ENCODE results near the gene KRTAP12-4.
"Not testable (repeated sequence)": the region's sequence is repeated elsewhere in the genome, so short reads cannot be mapped to it uniquely, and the experiment has no call there.

KRTAP12-4 gene, protein sequence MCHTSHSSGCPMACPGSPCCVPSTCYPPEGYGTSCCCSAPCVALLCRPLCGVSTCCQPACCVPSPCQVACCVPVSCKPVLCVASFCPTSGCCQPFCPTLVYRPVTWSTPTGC

DNA sequence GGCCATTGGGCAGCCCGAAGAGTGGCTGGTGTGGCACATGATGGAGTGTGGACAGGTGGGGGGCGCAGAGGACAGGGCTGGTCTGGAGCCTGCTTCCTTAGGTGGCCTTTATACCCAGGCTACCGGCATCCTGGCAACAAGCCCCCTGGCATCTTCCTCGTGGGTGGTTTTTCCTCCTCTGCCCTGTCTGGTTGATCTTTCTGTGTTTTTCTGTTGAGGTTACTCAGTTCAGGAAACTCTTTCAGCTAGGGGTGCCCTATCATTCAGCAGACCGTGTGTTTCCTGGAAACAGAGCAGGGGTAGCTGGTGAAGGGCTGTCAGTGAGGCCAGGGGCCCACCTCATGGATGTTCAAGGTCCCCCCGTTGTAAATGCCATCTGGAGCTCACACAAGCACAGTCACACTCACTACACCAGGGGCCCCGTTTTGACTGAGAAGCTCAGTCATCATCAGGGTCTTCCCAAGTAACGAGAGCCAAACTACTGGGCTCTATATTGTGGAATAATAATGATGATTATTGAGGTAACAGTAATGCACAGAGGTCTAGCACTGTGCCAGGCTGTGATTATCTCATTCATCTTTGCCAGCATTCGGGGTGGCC, at the start of gene KRTAP12-4:
KRTAP12-4 (minus strand) TSS at position 84 of the 600 bp plus-strand sequence; CDS start at position 39, 45 bp downstream.
- peak in 1 of 2 donors; percentile 32 for DNase-seq

DNA sequence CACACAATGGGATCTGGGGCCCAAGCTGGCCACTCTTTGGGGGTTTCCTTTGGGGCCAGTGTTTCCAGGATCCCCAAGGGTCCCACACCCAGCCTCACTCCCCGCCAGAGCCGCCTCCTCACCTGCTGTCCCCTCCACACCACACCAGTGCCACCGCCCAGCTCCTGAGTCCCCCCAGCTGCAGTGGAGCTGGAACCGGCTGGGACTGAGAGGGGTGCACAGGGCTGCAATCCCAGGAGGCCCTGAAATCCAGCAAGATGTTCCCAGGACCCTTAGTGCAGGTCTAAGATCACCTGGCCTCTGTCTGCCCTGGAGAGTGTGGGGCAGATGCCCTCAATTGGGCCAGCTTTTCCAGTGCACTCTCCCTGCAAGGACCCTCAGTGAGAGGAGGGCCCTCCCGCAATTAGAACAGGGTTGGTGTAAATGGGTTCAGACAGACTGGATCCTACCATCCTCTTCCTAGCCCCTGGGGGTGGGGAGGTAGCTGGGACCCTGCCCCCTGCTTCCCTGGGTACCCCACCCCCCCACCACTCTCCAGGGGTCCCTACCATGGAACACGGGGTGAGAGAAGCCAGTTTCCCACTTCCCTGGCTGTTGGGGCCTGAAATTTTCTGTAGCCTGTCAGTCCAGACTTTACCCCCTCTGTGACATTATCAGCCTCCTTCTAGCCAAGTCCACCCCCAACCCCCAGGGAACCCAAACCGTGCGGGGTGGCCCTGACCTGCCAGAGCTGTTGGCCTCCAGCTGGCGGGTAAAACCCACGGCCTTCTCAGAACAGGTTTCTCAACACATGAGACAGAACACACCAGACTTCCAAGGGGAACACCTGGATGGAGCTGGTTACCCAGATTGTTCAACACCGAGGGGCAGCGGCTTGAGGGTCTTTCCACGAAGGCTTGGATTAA, 49.5 kb upstream of the KRTAP12-4 start:
- no peak for DNase-seq

DNA sequence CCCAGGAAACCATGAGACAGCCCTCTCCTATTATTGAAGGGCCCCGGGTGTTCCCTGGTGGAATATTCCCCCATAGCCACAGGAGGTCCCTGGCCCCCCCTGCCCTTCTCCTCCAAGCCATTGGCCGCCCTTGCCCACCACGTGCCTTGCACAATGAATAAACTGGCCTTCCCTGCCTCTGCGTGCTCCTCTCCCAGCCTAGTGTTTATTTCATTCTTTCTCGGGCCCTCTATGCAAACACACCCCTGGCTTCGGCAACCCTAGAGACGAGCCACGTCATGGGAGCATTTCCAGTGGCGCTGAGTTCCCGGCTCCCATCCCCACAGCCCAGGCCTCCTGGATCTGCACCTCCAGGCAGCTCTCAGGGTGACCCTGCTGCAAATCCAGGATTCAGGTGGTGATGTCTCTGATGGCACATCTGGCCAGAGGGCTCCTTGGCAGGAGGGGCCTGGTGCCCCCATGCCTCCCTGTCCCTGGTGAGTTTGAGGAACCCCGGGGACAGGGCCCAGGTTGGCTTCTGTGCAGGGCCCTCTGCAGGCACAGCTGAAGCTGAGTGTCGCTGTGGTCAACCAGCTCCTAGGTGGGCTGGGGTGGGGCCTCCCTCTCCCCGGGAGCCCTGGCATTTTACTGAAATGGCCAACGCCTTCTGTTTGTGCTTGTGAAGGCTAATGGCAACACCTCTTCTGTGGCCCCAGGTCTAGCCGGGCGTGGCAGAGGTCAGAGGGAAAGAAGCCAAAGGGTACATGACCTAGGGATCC, 48.7 kb upstream of the KRTAP12-4 start:
- DNase-seq: no peak

DNA sequence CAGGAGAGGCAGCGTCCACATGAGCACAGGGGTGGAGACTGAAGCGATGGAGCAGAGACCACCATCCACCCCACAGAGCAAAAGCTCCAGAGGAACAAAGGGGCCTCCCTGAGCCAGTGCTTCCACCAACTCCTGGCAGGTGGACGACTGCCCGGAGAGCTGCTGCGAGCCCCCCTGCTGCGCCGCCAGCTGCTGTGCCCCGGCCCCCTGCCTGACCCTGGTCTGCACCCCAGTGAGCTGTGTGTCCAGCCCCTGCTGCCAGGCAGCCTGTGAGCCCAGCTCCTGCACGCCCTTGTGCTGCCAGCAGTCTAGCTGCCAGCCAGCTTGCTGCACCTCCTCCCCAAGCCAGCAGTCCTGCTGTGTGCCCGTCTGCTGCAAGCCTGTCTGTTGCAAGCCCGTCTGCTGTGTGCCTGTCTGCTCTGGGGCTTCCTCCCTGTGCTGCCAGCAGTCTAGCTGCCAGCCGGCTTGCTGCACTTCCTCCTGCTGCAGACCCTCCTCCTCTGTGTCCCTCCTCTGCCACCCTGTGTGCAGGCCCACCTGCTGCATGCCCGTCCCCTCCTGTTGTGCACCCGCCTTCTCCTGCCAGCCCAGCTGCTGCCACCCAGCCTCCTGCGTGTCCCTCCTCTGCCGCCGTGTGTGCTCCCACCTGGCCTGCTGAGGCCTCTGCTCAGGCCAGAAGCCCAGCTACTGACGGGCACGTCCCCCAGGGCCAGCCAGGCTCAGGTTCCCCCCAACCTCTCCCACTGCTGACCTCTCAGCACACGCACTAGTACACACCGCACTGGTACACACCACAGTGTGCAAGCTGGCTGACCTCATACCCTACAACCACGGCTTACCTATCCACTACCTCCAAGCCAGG, 47.9 kb upstream of the KRTAP12-4 start:
- no peak for DNase-seq

DNA sequence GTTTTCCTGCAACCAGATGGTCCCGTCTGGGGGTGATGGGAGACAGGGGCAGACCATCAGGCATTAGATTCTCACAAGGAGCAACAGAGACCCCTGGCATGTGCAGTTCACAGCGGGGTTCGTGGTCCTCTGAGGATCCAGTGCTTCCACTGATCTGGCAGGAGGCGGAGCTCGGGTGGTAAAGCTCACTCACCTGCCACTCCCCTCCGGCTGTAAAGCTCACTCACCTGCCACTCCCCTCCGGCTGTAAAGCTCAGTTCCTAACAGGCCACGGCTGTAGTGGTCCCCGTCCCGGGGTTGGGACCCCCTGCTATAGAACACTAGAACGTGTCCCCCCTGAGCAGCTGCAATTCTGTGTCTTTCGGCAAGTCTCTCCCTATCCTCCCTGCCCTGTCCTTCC, 47.1 kb upstream of the KRTAP12-4 start:
- DNase-seq: no peak

DNA sequence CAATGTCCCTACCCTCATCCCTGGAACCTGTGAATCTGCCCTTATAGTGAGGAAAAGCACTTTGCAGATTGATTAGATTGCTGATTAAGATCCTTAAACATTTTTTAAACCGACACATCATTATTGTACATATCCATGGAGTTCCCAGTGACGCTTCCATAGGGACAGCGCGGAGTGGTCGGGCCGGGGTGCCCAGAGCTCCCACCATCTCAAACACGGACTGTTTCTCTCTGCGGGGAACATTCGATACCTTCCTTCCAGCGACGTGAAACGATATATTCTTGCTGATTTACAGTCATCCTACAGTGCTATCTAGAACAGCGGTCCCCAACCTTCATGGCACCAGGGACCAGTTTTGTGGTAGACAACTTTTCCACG, 46.6 kb upstream of the KRTAP12-4 start:
- no peak for DNase-seq

DNA sequence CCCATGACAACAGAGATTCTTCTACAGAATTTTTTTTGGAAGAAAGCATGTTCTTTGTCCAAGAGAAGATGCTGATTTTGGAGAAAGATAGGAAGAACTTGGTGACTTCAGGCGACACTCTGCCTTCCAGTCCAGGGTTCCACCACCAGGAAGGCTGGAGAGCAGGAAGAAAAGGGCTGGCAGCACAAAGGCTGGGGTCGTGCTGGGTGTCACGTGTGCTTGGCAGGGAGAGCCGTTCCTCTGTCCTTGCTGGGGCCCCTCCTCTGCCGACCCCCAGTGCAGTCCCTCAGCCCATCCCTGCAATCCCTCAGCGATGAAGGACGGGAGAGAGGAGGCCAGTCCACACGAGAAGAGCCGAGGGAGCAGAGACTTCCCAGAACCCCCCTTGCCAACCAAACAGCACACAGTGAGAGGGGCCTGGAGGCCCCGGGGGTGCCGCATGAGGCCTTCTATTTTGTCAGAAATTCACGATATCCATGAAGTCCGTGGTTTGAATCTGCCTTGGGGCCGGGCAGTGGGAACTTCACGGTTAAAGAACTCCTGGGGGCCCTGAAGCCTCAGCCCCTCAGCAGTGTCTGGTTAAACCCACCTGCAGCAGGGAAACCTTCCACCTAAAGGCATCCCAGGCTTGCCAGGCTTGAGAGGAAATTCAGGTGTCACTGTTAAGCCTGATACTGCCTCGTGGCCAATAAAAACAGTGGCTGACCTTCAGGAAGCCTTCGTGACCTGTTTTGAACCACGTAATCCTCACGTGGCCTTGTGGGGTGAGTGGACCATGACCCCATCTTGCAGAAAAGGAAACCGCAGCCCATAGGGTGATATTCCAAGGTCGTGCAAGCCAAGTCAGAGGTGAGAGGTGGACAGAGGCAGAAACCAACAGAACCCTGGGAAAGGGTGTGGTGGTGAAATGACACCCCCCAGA, 45.9 kb upstream of the KRTAP12-4 start:
- DNase-seq: no peak

DNA sequence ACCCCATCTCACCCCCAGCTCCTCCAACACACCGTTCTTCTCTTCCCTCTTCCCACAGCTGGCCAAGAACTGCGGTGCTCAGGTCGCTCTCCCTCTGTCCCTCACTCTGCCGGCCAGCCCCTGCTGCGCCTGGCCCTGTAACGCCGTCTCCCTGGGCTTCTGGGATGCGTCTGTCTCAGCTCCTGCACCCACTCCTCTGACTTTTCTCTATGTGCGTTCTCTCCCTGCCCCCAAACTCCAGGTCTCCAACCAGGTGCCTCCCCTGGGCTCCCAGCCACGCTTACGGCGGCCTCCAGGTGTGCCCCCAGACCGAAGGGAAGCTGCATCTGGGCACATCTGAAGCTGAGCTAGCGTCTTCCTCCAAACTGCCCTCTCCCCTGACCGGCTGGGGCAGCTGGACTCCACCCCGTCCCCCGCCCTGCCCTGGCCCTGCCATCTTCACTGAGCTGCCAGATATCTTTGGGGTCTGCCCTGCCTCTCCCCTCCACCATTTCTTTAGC, 45.1 kb upstream of the KRTAP12-4 start:
- no peak for DNase-seq

DNA sequence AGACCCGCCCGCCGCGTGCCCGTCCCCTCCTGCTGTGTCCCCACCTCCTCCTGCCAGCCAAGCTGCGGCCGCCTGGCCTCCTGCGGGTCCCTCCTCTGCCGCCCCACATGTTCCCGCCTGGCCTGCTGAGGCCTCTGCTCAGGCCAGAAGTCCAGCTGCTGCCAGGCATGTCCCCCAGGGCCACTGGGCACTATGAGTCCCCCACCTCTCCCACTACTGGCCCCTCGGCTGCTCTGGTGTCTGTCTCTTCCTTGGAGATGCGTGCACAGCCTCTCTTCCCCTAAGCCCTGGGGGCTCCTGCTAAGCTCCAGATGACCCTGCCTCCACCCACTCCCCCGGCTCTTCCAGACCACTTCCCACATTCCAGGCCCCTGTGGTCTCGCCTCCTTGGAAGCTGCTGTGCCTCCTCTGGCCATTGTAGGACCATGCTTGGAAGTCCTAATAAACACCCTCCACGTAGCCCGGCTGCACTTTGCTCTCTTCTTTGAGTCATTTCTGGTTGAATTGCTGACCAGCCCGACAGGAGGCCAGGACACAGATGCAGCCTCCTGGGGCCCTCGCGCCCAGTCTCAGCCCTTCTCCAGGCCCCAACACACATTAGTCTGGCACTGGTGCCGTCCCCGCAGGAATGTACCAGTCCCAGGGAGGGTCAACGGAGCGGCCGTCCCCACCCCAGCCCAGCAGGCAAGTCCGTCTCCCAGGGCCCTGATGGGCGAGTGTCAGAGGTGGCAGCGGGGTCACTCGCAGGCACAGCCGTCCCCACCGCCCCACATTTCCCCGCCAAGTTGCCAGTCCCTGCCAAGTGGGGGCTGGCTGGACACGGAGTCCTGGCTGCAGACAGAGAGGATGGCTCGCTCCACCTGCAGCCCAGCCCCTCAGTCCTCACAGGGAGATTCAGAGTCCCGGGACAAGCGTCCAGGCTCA, 43.6 kb upstream of the KRTAP12-4 start:
- DNase-seq: no peak

DNA sequence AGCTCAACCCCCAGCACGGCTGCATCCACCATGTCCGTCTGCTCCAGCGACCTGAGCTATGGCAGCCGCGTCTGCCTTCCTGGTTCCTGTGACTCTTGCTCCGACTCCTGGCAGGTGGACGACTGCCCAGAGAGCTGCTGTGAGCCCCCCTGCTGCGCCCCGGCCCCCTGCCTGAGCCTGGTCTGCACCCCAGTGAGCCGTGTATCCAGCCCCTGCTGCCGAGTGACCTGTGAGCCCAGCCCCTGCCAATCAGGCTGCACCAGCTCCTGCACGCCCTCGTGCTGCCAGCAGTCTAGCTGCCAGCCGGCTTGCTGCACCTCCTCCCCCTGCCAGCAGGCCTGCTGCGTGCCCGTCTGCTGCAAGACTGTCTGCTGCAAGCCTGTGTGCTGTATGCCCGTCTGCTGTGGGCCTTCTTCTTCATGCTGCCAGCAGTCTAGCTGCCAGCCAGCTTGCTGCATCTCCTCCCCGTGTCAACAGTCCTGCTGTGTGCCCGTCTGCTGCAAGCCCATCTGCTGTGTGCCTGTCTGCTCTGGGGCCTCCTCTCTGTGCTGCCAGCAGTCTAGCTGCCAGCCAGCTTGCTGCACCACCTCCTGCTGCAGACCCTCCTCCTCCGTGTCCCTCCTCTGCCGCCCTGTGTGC, 42.8 kb upstream of the KRTAP12-4 start, which contains the start of gene KRTAP10-12:
KRTAP10-12 (plus strand) TSS at position 1 of the 639 bp plus-strand sequence; CDS start at position 31, 30 bp downstream.
- not testable (repeated sequence) for DNase-seq

DNA sequence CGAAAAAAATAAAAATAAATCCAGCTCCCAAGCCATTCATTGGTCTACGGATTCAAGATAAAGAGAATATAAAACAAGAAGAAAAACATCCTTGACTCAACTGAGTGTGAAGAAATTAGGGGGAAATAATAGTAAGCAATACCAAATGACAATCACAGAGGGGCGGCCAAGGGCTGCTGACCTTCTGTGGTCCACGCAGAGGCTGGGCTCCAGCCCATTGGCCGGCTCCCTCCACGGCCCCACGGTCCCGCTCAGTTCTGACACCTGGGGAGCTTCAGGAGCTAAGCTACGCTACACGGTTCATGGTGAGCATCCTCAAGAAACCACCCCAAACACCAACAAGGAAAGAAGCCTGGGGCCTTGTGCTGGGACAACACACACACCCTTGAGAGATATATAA, 42.1 kb upstream of the KRTAP12-4 start:
- DNase-seq: no peak

DNA sequence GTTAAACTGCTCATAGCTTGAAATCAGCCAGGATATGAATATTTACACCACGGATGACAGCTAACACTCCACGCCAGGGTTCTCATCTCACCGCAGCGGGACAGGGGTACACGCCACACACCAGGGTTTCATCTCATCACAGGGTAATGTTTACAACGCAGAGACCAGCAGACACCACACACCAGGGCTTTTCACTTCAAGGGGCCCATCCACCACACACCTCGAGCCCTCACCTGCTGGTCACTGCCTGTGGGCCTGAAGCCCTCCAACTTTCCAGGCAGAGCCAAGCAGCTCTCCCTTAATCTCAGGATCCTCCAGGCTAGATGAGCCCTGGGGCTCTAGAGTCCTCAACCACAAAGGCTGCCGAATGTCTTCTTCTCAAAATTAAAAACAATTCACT, 41.2 kb upstream of the KRTAP12-4 start:
- DNase-seq: no peak

DNA sequence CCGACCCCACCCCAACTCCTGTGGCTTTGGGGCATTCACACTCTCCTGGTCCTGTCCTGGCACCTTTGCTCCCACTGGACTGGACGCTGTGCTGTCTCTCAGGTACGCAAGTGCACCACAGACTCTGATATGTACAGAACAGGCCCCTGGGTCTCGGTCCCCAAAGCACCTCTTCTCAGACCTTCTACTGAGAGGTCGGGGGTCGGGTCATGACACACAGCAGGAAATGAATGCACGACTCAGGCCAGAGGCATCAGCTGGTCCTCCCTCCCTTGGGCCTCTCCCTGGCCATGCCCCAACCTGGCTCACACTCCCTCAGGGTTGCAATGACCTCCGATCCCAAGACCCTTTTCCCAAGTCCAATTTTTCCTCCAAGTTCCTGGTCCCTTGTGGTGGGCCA, 40.7 kb upstream of the KRTAP12-4 start:
- DNase-seq: no peak

DNA sequence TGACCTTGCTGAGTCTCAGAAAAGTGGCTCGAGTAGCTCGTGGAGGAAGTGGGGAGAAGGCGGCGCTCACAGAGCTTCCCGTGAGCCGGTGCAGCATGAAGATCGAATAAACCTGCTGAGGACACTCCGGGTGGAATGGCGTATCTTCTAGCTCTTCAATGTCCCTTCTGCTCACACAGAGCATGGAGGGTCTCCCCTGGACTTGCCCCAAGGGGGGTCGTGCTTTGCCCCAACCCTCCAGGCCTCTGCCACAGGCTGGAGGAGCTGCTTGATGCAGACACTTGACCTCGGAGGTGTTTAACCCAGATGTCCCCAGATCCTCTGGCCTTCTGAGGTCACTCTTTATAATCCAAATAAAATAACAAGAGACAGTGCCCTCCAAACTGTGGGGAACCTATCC, 40.3 kb upstream of the KRTAP12-4 start:
- no peak for DNase-seq

DNA sequence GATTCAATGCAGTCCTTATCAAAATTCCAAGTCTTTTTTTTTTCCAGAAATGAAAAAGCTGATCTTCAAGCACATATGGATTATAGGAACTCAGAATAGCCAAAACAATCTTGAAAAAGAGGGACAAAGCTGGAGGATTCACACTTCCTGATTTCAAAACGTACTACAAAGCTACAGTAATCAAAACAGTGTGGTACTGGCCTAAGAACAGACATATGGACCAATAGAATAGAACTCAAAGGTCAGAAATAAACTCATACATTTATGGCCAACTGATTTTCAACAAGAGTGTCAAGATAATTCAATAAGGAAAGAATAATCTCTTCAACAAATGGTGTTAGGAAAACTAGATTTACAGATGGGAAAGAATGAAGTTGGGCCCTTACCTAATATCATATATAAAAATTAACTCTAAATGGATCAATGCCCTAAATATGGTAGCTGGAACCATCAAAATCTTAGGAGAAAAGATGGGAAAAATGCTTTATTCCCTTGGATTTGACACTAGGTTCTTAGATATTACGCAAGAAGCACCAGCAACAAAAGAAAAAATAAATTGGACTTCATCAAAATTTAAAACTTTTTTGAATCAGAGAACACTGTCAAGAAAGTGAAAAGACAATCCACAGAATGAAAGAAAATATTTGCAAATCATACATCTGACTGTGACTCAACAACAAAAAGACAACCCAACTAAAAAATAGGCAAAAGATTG, 38.5 kb upstream of the KRTAP12-4 start:
- no peak for DNase-seq

DNA sequence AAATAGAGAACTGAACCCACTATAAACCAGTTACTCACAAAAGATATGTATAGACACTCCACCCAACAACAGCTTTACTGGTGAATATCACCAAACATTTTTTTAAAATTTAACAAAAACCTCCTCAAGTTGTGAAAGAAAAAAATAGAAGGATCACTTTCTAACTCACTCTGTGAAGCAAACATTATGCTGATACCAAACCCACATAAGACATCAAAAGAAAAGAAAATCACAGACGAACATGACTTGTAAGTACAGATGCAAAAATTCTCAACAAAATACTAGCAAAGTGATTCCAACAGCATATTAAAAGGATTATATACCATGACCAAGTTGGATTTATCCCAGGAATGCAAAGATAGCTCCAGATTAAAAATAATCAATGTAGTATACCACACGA, 37.2 kb upstream of the KRTAP12-4 start:
- DNase-seq: no peak

DNA sequence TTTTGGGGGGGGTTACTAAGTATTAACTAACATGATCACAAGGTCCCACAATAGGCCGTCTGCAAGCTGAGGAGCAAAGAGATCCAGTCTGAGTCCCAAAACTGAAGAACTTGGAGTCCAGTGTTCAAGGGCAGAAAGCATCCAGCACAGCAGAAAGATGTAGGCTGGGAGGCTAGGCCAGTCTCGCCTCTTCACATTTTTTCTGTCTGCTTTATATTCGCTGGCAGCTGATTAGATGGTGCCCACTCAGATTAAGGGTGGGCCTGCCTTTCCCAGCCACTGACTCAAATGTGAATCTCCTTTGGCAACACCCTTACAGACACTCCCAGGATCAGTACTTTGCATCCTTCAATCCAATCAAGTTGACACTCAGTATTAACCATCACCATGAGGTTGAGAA, 35.3 kb upstream of the KRTAP12-4 start:
- DNase-seq: not testable (repeated sequence)

DNA sequence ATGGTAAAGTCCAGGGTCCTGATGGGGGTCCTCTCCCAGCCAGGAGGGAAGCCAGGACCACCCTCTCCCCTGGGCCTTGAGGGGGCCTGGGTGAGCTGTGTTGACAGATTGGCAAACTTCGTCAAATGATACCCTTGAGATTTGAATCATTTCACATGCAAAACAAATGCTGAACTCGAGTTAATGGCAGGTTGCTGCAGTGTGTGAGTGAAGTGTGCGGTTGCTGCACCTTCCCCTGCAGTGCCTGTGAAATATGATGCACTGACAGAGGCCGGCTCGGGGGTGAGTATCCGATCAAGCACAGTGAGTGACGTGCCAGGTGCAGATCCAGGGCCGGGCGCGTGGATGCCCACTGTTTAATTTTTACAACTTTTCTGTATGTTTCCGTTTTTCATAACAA, 33.2 kb upstream of the KRTAP12-4 start:
- no peak for DNase-seq
